GM18498 (cell line): ENCODE measurements around the gene XG.
"Not testable (repeated sequence)": the region's sequence is repeated elsewhere in the genome, so short reads cannot be mapped to it uniquely, and the experiment has no call there.

Experiments
- ATAC-seq: cut with Tn5 transposase; IDR thresholded peaks from one replicate; pipeline ENCODE4 v1.9.1; 2021; ENCODE audit warnings: mild to moderate bottlenecking, moderate library complexity; ENCODE audit not compliant: unreplicated experiment

The XG gene

GRCh38 chrX:2732649-2733048 lies 19.2 kb upstream of the XG start:
- ATAC-seq: no peak

GRCh38 chrX:2733286-2733685 lies 18.6 kb upstream of the XG start:
- no peak for ATAC-seq

DNA sequence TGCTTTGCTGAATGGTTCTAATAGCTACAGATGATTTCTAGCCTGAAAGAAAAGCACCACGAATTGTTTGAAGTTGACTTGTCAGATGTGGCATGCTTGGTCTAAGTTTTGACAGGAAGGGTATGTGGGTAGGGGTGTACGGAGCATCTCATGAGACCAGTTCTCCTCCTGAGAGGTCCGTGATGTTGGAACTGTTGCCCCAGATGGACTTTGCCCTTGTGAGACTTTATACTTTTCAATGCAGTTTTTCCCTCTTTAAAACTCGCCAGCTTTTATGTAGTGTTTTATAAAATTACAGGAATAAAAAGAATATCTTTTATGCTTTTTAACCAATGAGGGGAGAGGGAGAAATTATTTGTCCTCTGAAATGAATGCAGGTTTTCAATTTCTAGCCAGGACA lies 16.6 kb upstream of the XG start:
- ATAC-seq: no peak

GRCh38 chrX:2740672-2741071 lies 11.2 kb upstream of the XG start:
- no peak for ATAC-seq

DNA sequence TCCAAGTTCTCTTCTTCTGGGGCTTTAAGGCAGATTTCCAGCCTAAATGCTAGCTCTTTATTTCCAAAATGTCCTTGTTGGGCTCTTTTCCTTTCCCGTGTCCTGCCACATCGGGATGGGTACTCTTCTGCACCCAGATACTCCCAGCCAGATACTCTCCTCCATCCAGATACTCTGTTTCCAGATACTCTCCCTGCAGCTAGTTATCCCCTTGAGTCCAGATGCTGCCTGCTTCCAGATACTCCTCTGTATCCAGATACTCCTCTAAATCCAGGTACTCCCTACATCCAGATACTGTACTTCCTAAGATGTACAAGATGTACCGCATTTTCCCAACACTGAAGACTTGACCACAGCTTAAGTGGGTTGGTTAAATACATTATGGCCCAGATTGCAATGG lies 10.5 kb upstream of the XG start:
- ATAC-seq: no peak

DNA sequence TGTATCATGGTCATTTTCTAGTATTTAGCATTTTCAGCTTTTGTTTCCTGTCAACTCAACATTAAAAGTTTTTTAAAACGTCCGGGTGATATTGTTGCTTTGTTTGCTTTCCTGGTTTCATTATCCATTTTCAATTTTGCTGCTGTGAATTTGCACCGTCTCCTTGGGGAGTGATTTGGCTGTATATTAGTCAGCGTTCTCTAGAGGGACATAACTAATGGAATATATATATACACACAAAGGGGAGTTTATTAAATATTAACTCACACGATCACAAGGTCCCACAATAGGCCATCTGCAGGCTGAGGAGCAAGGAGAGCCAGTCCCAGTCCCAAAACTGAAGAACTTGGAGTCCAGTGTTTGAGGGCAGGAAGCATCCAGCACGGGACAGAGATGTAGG lies 5.6 kb upstream of the XG start:
- ATAC-seq: not testable (repeated sequence)

- ATAC-seq: no peak
Measured at GRCh38 chrX:2748171-2748814, 3.5 kb upstream of the XG start.

- no peak for ATAC-seq
Measured at GRCh38 chrX:2748815-2749188, 3.0 kb upstream of the XG start.

- no peak for ATAC-seq
Measured at GRCh38 chrX:2751291-2751690, 549 bp upstream of the XG start.

DNA sequence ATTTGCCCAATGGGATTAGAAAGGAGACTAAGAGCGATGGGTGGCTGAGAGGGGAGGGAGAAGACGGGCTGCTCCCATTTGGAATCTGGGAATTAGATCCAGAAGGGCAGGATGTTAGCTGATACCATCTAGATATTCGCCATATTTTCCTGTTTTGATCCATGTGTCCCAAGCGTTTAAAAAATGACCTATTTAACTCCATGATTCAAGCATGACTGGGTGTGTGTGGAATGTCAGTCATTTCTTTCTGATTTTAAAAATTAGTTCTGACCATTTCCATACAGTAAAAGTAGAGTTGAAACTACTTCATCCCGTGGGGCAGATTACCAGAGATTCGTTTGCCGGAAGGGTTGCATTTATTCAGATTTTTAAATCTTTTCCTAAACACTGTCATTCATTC lies 601 bp downstream of the XG start:
- not testable (repeated sequence) for ATAC-seq

DNA sequence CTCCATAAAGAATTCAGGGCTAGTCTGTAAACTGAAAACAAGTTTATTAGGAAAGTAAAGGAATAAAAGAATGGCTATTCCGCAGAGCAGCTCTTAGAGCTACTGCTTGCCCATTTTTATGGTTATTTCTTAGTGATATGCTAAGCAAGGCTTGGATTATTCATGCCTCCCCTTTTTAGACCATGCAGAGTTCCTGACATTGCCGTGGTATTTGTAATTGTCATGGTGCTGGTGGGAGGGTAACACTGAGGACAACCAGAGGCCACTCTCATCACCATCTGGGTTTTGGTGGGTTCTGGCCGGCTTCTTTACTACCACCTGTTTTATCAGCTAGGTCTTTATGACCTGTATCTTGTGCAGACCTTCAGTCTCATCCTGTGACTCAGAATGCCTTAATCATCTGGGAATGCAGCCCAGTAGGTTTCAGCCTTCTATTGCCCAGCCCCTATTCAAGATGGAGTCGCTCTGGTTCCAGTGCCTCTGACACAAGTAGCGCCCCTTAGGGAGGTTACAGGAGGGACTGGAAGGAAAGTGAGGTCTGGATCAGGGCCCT lies 3.4 kb downstream of the XG start:
- not testable (repeated sequence) for ATAC-seq

- no peak for ATAC-seq
Measured at GRCh38 chrX:2756548-2756947, 4.7 kb downstream of the XG start.

- ATAC-seq: no peak
Measured at GRCh38 chrX:2761246-2761645, 9.4 kb downstream of the XG start.

GRCh38 chrX:2762671-2763070 lies 10.8 kb downstream of the XG start:
- ATAC-seq: not testable (repeated sequence)

DNA sequence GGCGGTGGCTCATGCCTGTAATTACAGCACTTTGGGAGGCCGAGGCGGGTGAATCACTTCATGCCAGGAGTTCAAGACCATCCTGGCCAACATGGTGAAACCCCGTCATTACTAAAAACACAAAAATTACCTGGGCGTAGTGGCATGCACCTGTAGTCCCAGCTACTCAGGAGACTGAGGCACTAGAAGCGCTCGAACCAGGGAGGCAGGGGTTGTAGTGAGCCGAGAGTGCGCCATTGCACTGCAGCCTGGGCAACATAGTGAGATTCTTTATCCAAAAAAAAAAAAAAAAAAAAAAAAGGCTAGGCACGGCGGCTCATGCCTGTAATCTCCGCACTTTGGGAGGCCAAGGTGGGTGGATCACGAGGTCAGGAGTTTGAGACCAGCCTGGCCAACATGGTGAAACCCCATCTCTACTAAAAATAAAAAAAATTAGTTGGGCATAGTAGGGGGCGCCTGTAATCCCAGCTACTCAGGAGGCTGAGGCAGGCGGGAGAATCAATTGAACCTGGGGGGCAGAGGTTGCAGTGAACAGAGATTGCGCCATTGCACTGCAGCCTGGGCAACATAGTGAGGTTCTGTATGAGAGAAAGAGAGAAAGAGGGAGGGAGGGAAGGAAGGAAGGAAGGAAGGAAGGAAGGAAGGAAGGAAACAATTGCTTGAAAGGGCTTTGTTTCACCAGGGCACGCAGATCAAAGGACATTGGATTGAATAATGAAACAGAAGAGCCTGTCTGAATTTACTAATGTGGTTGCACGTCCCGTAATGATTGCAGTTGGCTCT lies 13.1 kb downstream of the XG start:
- not testable (repeated sequence) for ATAC-seq

DNA sequence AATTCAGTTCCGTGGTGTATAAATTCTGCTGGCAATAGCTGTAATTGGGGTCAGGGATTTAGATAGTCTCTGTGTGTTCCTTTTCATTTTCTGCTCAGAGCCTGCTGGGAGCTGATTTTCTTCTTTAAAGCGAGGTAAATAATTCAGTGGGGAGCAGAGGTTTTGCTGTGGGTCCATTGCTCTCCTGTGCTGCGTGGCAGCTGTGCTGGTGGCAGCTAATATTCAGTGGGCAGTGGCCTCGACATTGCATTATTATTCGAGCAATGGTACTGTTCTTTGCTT lies 13.7 kb downstream of the XG start:
- no peak for ATAC-seq

DNA sequence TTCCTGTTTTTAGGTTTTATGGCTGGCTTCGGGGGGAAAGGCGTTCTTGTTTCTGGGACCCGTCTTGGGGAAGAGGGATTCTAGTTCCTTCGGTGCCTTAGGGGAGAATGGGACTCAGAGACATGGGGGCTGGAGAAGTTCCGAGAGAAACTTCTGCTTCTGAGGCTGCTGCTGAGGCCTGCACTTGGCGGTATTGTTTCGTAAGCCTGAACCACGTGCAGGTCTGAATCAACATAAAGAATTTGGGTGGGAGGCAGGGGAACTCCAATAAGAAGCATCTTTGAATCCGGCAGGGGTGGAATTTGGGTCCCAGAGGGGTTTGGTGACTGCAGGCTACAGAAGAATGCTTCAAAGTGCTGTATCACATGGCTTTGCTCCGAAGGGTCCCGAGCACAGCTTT lies 15.1 kb downstream of the XG start:
- ATAC-seq: no peak

GRCh38 chrX:2767631-2768455 lies 16.0 kb downstream of the XG start:
- no peak for ATAC-seq

- ATAC-seq: no peak
Measured at GRCh38 chrX:2769615-2770014, 17.8 kb downstream of the XG start.

- not testable (repeated sequence) for ATAC-seq
Measured at GRCh38 chrX:2773166-2774055, 21.6 kb downstream of the XG start.

DNA sequence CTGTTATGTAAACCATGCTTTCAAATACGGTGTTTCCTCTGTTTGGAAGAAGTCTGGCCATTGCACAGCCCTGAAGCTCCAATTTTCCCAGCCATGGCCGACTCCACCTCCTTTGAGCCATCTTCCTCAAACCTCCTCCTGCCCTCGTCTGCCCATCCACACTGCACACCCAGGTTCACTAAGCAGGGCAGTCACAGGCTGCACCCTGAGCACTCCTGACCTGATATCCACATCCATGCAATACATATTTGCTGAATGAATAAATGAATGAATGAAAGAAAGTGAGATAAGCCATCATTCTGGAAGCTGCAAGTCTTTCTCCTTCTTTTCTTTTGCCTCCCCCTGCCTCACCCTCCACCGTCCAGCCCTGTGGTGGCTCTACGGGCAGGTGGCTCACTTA lies 22.2 kb downstream of the XG start:
- no peak for ATAC-seq
